ENCODE data around the gene MTHFSD.

The MTHFSD gene

GRCh38 chr16:86565181-86565631 lies 10.2 kb upstream of the MTHFSD start:
- TF ChIP-seq, protein P1, sequence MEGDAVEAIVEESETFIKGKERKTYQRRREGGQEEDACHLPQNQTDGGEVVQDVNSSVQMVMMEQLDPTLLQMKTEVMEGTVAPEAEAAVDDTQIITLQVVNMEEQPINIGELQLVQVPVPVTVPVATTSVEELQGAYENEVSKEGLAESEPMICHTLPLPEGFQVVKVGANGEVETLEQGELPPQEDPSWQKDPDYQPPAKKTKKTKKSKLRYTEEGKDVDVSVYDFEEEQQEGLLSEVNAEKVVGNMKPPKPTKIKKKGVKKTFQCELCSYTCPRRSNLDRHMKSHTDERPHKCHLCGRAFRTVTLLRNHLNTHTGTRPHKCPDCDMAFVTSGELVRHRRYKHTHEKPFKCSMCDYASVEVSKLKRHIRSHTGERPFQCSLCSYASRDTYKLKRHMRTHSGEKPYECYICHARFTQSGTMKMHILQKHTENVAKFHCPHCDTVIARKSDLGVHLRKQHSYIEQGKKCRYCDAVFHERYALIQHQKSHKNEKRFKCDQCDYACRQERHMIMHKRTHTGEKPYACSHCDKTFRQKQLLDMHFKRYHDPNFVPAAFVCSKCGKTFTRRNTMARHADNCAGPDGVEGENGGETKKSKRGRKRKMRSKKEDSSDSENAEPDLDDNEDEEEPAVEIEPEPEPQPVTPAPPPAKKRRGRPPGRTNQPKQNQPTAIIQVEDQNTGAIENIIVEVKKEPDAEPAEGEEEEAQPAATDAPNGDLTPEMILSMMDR (IDR thresholded peaks at IDR 0.05; ENCODE audit: insufficient read depth, low read depth, low read length, missing control alignments) = no peak
- H3K4me3 ChIP-seq (ENCODE audit: low read length) = no peak overlapping the region
- no peak for DNase-seq (ENCODE audit: low read depth)

GRCh38 chr16:86563469-86564345 lies 8.7 kb upstream of the MTHFSD start:
- TF ChIP-seq, protein P1 (IDR thresholded peaks at IDR 0.05; ENCODE audit: insufficient read depth, low read depth, low read length, missing control alignments) = peak; percentile 100
- peak; percentile 89 for DNase-seq (ENCODE audit: low read depth)
- H3K4me3 ChIP-seq (ENCODE audit: low read length) = peak overlapping the region; percentile 22

- H3K4me3 ChIP-seq (ENCODE audit: low read length) = no peak overlapping the region
- TF ChIP-seq, protein P1 (IDR thresholded peaks at IDR 0.05; ENCODE audit: insufficient read depth, low read depth, low read length, missing control alignments) = no peak
- peak; percentile 55 for DNase-seq (ENCODE audit: low read depth)
Measured at GRCh38 chr16:86562356-86562755, 7.3 kb upstream of the MTHFSD start.

DNA sequence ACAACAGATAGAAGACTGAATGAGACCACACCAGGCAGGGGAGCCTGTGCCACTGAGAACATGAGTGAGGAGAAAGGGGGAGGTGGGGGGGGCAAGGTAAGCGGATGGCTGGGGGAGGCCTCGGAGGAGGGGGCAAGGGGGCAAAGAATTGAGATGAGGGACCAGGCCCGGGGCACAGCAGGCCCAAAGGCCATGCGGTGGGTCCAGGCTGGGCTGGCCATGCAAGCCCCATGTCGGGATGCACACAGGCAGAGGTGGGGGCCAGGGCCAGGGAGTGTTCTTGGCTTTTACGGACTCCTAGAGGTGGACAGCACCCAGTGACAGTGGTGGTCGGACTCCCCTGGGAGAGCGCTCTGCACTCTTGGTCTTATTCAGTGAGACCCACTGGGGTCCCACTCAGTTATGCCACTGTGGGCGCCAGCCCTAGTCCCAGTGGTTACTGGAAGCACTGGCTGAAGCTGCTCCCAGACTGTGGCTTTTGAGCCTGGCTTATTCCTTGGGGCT lies 4.8 kb upstream of the MTHFSD start:
- TF ChIP-seq, protein P1 (IDR thresholded peaks at IDR 0.05; ENCODE audit: insufficient read depth, low read depth, low read length, missing control alignments) = no peak

DNA sequence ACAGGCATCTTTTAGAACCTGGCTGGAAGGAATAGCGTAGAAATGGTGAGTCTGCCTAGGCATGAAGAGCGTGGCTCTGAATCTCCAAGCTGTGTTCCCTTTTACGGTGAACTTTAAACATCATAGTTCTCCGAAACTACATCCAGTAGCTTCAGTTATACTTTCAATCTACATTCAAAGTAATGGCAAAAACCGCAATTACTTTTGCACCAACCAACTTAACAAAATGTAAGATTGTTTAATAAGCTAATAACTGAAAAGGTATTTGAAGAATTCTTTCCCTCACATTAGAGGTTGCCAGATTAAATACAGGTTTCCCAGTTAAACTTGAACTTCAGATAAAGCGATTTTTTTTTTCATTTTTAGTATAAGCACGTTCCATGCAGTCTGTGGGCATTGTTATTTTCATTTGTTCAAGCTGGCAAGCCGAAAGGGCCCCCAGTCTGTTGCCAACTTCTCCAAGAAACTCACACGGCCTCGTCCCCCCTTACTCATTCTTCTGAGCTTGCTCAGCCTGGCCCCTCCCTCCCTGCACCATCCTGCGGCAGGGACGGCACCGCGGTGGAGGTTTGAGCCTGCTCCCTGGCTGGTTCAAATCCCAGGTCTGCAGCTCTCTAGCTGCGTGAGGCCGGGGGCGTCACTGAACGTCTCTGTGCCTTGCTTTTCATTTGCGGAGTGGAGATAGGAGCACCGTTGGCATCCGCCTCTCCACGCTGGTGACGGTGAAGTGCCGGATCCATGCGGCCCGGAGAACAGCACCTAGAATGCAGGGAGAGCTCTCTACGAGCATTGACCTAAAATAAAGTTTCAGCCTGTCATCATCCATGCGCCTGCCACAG lies 3.5 kb upstream of the MTHFSD start:
- no peak for DNase-seq (ENCODE audit: low read depth)
- TF ChIP-seq, protein P1 (IDR thresholded peaks at IDR 0.05; ENCODE audit: insufficient read depth, low read depth, low read length, missing control alignments) = no peak
- H3K4me3 ChIP-seq (ENCODE audit: low read length) = no peak overlapping the region

More for the DNA sequence above, 4.8 kb upstream of the MTHFSD start:
- DNase-seq (ENCODE audit: low read depth) = no peak
- no peak overlapping the region for H3K4me3 ChIP-seq (ENCODE audit: low read length)

GRCh38 chr16:86557587-86557986 lies 2.6 kb upstream of the MTHFSD start:
- no peak overlapping the region for H3K4me3 ChIP-seq (ENCODE audit: low read length)
- no peak for DNase-seq (ENCODE audit: low read depth)
- TF ChIP-seq, protein P1 (IDR thresholded peaks at IDR 0.05; ENCODE audit: insufficient read depth, low read depth, low read length, missing control alignments) = no peak
